GM19043 (cell line): ENCODE measurements around the gene SYCP2.
"Not testable (repeated sequence)": the region's sequence is repeated elsewhere in the genome, so short reads cannot be mapped to it uniquely, and the experiment has no call there.

Experiments used
- ATAC-seq: cut with Tn5 transposase; IDR thresholded peaks from one replicate; pipeline ENCODE4 v1.9.1; 2021; ENCODE audit warnings: low read depth; ENCODE audit not compliant: unreplicated experiment

Gene SYCP2

DNA sequence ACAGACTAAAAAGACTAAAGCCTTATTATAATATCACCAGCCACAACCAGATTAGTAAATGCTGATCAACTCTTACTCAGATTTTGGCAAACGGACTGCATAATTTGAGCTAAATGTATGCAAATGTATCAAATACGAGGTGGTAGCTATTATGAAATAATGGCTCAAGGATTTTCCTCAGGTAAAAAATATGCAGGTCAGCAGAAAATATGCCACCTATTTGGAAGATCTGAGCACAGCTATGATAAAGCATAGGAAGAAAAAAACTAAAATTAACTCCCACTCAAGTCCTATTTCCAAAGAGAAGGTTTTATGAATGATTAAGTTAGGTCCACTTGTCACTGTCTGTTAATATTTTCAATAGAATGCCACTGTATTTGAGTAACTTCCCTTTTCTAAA, 22.4 kb downstream of the SYCP2 start:
- ATAC-seq: no peak

DNA sequence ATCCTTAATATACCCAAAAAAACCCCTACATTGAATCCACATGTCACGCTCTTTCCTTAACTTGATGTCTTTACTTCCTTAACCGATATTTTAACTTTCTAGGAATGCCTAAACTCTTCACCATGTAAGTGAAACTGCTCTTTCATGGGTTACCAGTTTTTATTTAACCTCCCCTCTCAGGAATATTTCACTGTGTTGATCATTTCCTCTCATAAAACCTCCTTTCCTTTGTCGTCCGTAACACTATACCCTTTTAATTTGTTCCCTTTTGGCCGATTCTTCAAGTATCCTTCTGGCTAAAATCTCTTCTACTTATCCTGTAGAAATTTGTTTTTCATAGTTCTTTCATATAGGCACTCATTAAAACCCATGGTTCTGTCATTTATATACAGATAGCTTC, 24.6 kb downstream of the SYCP2 start:
- no peak for ATAC-seq

DNA sequence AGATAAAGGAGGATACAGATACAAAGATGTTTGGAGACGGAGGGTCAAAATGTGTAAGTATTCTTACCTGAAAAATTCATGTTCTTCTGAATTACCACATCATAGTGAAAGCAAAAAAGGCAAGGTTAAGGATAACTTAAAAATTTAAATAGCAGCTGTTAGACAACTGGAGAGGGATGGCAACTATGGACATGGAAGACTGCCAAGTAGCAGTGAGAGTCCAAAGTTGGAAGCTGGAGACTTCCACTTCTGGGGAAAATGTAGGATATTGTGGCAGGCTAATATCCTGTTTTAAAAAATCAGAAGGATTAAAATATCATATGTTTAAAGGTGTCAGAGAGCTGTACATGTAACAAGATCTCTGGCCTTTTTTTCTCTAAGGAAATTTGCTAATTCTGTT, 29.8 kb downstream of the SYCP2 start:
- ATAC-seq: no peak

DNA sequence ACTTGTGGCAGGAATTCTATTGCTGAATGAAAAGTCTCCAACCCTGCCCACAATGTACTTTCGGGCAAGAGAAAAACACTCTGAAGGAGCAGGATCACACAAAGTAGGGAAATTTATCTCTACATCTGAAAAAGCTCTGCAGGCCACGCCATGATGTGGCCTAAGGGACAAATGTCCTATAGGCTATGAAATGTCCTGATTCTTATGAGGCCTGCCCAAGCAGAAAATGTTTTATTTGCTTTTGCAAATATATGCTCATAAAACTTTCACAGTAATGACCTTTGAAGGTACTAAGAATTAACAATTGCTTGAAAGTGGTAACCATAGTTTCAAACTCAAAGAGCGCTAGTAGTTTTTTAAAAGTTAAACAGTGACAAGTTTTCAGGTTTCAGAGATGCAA, 31.0 kb downstream of the SYCP2 start:
- no peak for ATAC-seq

DNA sequence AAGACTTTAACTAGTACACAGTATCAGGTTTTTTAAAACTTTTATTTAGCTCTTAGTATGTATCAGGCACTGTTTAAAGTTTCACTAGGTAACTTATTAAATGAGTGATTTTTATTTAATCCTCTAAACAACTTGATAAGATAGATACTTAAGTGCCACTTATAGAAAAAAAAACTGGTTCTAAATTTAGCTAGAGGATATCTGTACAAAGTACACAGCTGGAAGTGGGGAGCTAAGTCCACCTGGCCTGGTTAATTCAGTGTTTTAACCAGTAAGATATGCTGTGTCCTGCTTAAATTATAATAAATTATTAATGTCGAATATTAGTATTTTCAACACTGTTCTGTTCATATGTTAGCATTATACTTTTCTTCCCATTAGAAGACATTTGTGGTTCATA, 37.5 kb downstream of the SYCP2 start:
- no peak for ATAC-seq

DNA sequence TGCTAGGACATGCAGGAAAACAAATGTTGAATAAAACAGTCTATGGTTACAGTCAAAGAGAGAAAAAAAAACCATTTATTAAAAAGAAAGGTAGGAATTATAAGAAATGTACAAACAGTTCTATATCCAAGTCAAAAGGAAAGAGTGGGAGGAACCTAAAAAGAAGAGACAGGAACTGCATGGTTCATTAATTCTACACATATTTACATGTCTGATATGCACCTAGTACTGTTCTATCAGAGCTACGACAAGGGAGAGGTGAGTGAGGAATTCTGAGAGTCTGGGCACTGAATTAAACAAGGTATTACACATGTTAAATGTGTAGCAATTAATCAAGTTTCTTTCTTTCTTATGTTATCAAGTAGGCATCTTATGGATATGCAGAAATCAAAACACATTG, 41.9 kb downstream of the SYCP2 start:
- ATAC-seq: no peak

DNA sequence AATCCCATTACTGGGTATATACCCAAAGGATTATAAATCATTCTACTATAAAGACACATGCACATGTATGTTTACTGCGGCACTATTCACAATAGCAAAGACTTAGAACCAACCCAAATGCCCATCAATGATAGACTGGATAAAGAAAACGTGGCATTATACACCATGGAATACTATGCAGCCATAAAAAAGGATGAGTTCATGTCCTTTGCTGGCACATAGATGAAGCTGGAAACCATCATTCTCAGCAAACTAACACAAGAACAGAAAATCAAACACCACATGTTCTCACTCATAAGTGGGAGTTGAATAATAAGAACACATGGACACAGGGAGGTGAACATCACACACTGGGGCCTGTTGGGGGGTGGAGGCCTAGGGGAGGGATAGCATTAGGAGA, 43.4 kb downstream of the SYCP2 start:
- not testable (repeated sequence) for ATAC-seq

DNA sequence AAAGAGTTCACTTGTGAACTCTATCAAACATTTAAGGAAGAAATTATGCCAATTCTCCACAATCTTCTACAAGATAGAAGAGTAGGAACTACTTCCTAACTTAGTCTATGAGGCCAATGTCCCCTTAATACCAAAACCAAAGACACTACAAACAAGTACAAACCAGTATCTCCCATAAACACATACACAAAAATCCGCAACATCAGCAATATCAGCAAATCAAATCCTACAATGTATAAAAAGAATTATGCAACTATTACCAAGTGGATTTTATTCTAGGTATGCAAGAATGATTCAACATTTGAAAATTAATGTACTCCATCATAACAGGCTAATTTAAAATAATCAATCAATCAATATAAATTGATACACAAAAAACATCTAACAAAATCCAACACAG, 45.4 kb downstream of the SYCP2 start:
- no peak for ATAC-seq

DNA sequence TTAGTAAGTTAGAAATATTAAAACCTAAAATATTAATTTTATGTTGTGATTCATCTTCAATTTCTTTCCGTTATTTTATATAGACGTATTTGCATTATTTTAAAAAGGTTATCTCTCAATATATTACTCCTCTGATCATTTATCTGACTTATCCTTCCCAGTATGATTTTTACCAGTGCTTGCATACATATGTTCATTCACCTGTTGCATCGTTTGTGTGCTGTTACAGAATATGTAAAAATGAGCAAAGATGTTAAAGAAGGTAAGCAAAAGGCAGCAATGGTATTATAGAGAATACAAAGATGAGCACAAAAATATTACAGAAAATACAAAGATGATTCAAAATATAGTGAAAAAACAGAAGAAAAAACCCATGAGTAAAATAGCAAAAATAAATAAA, 48.9 kb downstream of the SYCP2 start:
- no peak for ATAC-seq

DNA sequence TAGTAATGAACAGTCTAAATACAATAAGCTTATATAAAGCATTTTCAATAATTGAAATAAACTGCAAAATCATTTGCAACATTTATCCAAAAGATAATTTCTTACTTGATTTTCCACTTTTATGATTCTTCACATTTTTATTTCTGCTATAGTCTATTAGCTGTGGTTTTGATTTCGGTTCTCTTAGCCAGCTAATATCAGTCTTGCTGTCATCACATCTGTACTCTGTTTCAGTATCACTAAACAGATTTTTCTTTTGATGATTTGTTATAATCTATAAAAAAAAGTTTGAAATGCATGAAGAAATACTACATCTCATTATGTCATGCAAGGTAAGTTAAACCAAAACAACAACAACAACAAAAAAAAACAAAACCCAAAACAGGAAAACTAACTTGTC, 53.2 kb downstream of the SYCP2 start:
- ATAC-seq: no peak

DNA sequence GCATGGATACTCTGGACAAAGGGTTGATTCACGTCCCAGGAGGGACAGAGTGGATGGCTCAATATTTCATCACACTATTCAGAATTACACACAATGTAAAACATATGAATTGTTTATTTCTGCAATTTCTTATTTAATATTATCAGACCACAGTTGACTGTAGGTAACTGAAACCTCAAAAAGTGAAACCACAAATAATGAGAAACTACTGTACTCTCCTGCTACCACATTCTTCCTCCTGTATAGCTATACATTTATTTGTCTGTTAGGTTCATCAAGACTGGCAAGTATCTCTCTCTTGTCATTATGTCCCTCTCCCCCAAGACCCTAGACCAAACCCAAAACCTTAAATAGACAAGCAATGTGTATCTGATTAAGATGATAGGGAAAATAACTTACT, 60.0 kb downstream of the SYCP2 start:
- no peak for ATAC-seq

DNA sequence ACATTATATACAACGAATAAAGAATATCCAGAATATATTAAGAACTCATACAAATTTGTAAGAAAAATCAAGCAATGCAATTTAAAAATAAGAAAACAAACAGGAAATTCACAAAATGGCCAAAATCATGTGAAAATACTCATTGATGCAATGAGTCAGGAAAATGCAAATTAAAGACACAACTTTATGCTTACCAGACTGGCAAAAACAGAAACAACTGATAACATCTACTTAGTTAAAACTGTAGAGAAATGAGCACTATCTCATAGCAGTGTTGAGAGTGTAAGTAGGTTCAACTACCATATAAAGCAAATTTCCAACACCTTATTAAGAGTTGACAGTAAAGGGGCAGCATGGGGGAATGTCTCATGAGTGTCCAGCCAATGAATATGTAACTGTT, 62.3 kb downstream of the SYCP2 start:
- ATAC-seq: no peak

DNA sequence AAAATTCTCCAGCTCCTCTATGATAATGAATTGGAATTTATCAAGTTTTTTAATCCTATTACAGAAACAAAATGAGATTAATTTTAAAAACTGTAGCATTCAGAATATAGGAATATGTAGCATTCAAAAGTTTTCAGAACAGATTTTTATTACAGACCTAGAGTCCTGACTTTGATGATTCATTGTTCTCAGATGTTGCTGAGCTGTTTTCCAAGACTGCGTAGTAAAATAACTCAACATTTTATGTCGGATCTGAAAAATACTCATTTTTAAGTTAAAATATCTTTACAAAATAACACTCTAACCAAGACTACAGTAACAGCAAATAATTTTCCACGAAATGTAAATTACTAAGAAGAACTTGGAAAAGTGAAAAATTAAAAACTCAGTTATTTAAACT, 67.1 kb downstream of the SYCP2 start:
- no peak for ATAC-seq

DNA sequence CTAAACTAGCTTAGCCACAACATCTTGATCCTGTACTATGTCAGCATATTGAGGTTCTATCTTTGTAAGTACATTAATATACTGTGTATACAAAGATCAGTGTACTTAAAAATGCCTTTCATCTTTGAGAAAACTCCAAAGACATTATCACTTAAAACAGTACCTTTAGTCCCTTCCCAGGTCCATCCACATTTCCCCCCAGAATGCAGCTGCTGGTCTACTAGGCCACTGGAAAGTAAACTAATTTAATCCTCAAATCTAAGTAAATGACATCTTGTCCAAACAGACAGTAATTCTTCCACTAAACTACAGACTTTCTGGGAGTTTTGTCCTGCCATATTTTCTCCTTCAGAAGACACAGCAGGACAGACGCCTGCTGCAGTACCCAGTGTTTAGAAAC, 68.7 kb downstream of the SYCP2 start:
- no peak for ATAC-seq

DNA sequence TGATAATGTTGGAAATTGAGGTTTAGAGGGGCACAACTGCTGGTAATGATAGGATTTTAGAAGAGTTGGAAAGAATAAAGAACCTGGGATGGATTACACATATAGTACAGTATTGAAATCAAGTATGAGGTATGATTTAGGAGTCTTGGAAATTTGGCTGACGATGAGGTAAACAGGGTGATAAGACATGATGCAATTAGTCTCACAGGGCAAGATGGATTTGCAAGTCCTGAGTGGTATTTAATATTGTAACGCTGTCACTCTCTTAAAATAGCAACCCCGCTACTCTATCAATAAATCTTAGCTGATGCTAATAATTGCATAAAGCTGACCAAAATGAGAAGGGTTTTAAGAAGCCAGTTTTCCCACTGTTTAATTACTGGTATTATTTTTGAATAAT, 70.4 kb downstream of the SYCP2 start:
- no peak for ATAC-seq

DNA sequence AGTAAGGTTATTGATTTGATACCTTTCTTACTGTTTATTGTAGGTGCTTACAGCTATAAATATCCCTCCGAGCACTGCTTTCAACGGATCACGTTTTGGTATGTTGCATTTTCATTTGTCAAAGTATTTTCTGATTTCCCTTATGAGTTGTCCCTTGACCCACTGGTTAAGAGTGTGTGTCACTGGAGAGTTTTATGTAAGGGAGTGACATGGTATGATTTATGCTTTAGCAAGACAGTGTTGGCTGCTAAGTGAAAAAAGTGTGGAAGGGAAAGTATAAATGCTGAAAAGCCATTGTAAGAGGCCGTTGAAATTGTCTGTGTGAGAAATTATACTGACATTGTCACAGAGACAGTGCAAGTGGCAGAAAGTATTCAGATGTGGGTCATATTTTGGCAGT, 72.0 kb downstream of the SYCP2 start:
- no peak for ATAC-seq

DNA sequence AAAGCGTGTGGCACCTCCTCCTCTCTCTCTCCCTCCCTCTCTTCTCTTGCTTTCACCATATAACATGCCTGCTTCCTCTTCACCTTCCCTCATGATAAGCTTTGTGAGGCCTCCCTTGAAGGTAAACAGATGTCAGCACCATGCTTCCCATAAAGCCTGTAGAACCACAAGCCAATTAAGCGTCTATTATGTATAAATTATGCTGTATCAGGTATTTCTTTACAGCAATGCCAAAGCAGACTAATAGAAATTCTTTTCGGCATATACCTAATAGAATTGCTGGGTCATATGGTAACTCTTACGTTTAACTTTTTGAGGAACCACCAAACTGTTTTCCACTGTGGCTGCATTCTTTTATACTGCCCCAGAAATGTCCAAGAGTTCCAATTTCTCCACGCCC, 75.0 kb downstream of the SYCP2 start:
- ATAC-seq: no peak

DNA sequence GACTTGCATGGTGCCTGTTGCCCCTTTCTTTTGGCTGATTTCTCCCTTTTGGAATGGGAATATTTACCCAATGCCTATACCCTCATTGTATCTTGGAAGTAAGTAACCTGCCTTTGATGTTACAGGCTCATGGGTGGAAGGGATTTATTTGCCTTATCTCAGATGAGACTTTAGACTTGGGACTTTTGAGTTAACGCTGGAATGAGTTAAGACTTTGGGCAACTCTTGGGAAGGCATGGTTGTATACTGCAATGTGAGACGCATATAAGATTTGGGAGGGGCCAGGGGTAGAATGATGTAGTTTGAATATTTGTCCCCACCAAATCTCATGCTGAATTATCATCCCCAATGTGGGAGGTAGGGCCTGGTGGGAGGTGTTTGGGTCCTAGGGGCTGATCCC, 75.5 kb downstream of the SYCP2 start:
- no peak for ATAC-seq

DNA sequence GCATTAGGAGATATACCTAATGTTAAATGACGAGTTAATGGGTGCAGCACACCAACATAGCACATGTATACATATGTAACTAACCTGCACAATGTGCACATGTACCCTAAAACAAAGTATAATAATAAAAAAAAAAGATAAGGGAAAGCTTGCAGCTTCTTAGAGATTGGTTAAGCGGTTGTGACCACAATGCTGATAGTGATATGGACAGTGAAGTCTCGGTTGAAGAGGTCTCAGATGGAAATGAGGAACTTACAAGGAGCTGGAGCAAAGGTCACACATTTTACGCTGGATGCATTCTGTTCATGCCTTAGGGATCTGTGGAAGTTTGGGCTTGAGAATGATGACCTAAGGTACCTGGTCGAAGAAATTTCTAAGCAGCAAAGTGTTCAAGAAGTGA, 76.5 kb downstream of the SYCP2 start:
- not testable (repeated sequence) for ATAC-seq

DNA sequence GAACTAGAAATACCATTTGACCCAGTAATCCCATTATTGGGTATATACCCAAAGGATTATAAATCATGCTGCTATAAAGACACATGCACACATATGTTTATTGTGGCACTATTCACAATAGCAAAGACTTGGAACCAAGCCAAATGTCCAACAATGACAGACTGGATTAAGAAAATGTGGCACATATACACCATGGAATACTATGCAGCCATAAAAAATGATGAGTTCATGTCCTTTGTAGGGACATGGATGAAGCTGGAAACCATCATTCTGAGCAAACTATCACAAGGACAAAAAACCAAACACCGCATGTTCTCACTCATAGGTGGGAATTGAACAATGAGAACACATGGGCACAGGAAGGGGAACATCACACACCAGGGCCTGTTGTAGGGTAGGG, 76.9 kb downstream of the SYCP2 start:
- not testable (repeated sequence) for ATAC-seq

DNA sequence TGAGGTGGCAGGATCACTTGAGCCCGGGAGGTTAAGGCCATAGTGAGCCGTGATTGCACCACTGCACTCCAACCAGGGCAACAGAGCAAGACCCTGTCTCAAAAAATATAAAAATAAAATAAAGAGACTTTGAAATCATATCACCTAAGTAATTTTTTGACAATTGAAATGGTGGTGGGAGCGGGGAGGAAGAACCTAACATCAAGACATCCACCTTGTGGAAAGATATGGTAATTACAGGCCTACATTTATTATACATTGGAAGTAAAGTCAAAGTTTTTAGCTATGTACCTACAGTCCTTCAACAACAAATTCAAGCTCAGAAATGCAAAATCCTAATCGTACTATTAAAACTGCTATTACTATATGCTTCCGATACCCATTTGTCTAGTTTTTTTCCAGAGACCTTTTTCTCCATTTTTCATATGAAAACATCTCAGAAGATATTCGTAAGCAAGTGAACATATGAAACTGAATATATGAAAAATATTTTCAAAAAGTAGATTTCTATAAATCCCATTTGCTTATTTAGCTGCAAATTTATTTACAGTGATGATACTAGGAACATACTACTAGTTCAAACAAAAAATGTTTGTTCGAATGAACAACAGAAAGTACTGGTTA, 83.3 kb downstream of the SYCP2 start:
- ATAC-seq: no peak

DNA sequence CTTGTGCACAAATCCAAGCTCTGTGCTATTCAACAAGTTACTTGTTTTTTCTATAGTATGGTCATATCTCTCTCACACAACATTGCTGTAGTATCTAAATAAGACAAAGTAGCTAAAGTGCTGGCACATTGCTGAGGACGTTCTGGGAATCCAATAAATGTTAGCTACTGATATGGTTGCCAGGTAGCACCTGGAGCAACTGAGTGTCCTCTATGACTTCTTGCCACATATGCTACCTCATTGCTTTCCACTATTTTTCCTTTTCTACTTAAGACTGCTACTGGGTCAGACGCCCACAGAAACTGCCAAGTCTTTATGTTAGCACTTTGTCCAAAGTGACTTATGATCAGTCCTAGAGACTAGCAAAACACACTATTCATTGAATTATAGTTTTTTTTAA, 85.3 kb downstream of the SYCP2 start:
- ATAC-seq: no peak

DNA sequence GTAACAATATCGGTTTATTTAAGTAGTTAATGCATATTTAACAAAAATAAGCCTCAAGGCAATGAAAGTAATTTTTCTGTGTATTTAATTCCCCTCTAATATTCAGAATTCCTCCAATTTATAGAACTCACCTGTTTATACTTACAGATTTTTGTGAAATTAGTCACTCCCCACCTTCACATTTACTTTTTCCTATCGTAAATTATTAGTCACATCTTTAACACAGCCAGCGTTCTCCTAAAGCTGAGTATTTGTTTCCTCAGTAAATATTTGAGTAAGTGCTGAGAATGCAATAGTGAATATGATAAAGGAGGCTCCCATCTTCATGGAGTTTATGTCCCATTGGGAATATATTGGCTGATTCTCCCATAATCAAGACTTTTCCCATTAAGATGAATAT, 88.0 kb downstream of the SYCP2 start:
- ATAC-seq: no peak
